HCT116 (cell line): ENCODE data around the gene NPW.

Experiments used
- EGR1 ChIP-seq: IDR thresholded peaks from 2 replicates; pipeline ENCODE4 v1.6.1; 2012; ENCODE audit warnings: low read depth
- ELF1 ChIP-seq: IDR thresholded peaks from 2 replicates; pipeline ENCODE4 v1.6.1; 2012; ENCODE audit warnings: low read depth, borderline replicate concordance
- JUND ChIP-seq: IDR thresholded peaks from 2 replicates; pipeline ENCODE4 v1.6.1; 2012
- POLR2A ChIP-seq: IDR thresholded peaks from 2 replicates; pipeline ENCODE4 v1.7.0; 2011; ENCODE audit warnings: borderline replicate concordance; ENCODE audit not compliant: insufficient read depth, insufficient read length; ENCODE audit errors: extremely low read depth
- POLR2AphosphoS5 ChIP-seq: IDR thresholded peaks from 2 replicates; pipeline ENCODE4 v1.6.1; 2011; ENCODE audit warnings: mild to moderate bottlenecking, low read depth, low read length, moderate library complexity
- RAD21 ChIP-seq: IDR thresholded peaks from 2 replicates; pipeline ENCODE4 v1.6.1; 2012; ENCODE audit warnings: low read depth, mild to moderate bottlenecking
- SP1 ChIP-seq: IDR thresholded peaks from 2 replicates; pipeline ENCODE4 v1.6.1; 2012; ENCODE audit warnings: low read depth
- SRF ChIP-seq: IDR thresholded peaks from 2 replicates; pipeline ENCODE4 v1.6.1; 2012; ENCODE audit warnings: low read depth
- TCF7L2 ChIP-seq: IDR thresholded peaks from 2 replicates; pipeline ENCODE4 v1.7.0; 2011; ENCODE audit warnings: borderline replicate concordance, inconsistent platforms; ENCODE audit not compliant: insufficient read depth, insufficient read length; ENCODE audit errors: extremely low read depth
- TF ChIP-seq, protein P1 (sequence below), 3 experiments: fragments of 200-600 bp in 1 of 3; sonication (generic) in 1 of 3; IDR thresholded peaks in 2 of 3; conservative IDR thresholded peaks in 1 of 3; 2 replicates each; pipeline ENCODE4 v1.5.1; 2012 to 2017; ENCODE audit warnings: low read depth in 2 of 3, low read length in 2 of 3, antibody characterized with exemption in 1 of 3, borderline replicate concordance in 1 of 3, control low read depth in 1 of 3, mild to moderate bottlenecking in 1 of 3, mixed read lengths in 1 of 3, mixed run types in 1 of 3, moderate library complexity in 1 of 3; ENCODE audit not compliant: insufficient read depth in 1 of 3
- TF ChIP-seq, protein P2 (sequence below): IDR thresholded peaks from 2 replicates; pipeline ENCODE4 v1.6.1; 2012

DNA sequence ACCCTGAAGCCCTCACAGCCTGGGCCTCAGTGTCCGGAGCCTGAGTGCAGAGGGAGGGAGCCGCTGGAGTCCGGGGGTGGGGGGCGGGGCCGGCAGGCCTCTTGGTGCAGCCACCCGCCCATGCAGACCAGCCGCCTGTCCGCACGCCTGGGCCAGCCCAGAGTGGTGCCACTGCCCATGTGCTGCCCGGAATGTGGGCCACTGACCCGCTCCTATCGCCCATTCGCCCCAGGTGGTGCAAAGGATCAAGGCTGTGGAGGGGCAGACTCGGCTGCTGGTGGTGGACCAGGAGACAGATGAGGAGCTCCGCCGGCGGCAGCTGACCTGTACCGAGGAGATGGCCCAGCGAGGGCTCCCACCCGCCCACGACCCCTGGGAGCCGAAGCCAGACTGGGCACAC lies 9.8 kb downstream of the NPW start:
- TF ChIP-seq, protein P1, sequence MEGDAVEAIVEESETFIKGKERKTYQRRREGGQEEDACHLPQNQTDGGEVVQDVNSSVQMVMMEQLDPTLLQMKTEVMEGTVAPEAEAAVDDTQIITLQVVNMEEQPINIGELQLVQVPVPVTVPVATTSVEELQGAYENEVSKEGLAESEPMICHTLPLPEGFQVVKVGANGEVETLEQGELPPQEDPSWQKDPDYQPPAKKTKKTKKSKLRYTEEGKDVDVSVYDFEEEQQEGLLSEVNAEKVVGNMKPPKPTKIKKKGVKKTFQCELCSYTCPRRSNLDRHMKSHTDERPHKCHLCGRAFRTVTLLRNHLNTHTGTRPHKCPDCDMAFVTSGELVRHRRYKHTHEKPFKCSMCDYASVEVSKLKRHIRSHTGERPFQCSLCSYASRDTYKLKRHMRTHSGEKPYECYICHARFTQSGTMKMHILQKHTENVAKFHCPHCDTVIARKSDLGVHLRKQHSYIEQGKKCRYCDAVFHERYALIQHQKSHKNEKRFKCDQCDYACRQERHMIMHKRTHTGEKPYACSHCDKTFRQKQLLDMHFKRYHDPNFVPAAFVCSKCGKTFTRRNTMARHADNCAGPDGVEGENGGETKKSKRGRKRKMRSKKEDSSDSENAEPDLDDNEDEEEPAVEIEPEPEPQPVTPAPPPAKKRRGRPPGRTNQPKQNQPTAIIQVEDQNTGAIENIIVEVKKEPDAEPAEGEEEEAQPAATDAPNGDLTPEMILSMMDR (IDR thresholded peaks at IDR 0.05 in 2 of 3, conservative IDR thresholded peaks at IDR 0.05 in 1 of 3; ENCODE audit: borderline replicate concordance in 1 of 3, insufficient read depth in 1 of 3, low read depth in 2 of 3, low read length in 2 of 3): no peak
- TF ChIP-seq RAD21: no peak
- TF ChIP-seq POLR2AphosphoS5: no peak
- no peak for TF ChIP-seq POLR2A
- TF ChIP-seq JUND: no peak
- TF ChIP-seq TCF7L2: no peak
- TF ChIP-seq, protein P2, sequence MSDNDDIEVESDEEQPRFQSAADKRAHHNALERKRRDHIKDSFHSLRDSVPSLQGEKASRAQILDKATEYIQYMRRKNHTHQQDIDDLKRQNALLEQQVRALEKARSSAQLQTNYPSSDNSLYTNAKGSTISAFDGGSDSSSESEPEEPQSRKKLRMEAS: no peak
- TF ChIP-seq SP1: no peak
- no peak for TF ChIP-seq EGR1
- TF ChIP-seq ELF1: no peak
- no peak for TF ChIP-seq SRF
